Panc1 (cell line): Measurements from ENCODE around the gene INPP5A. TPM values are rescaled to one million over a fixed set of nuclear protein-coding genes. Genes with fewer than 3 reads are reported as not detected.

Source experiments
- ATAC-seq: fragments of 200-7000 bp; cut with Tn5 transposase; 2 replicates; pipeline ENCODE4 v1.9.1; 2020; ENCODE audit warnings: mild to moderate bottlenecking, moderate library complexity
- BruUV-seq: library from RNA; stranded (reverse); fragments of 400-500 nt; replicated peaks from 2 replicates; lab custom pipeline; 2021; lab: Mats Ljungman, UMichigan
- CTCF ChIA-PET: fragments of 300-600 bp; sonication (Branson Sonifier 250); formaldehyde crosslinking; loops from one replicate; lab custom pipeline; 2022; ENCODE audit warnings: antibody characterized with exemption; lab: Charles Lee
- POLR2A ChIA-PET: fragments of 300-600 bp; sonication (Branson Sonifier 250); formaldehyde crosslinking; loops from one replicate; lab custom pipeline; 2022; ENCODE audit warnings: antibody characterized with exemption; lab: Charles Lee
- DNase-seq: peaks from one replicate; pipeline ENCODE4 v3.0.0-alpha.2; 2010; ENCODE audit warnings: low read depth, low spot score
- H3K27ac ChIP-seq: 2 replicates; pipeline ENCODE4 v1.5.1; 2011; ENCODE audit warnings: mild to moderate bottlenecking, low read length, inconsistent platforms
- H3K27me3 ChIP-seq: fragments of 200-500 bp; sonication (Bioruptor generic); 2 replicates; pipeline ENCODE4 v1.6.0; 2014; ENCODE audit warnings: low read length, inconsistent platforms; ENCODE audit not compliant: control insufficient read depth, insufficient read depth
- H3K36me3 ChIP-seq: fragments of 200-500 bp; sonication (Bioruptor generic); 2 replicates; pipeline ENCODE4 v1.5.1; 2014; ENCODE audit warnings: inconsistent platforms, mild to moderate bottlenecking, low read length, moderate library complexity; ENCODE audit not compliant: control insufficient read depth, insufficient read depth
- H3K4me1 ChIP-seq: 2 replicates; pipeline ENCODE4 v1.5.1; 2011; ENCODE audit warnings: inconsistent platforms, mild to moderate bottlenecking, low read length, moderate library complexity; ENCODE audit not compliant: control insufficient read depth, insufficient read depth
- H3K4me3 ChIP-seq, 2 experiments: 2 replicates each; pipeline ENCODE4 v1.5.1; 2011 to 2012; ENCODE audit warnings: low read depth in 2 of 2, low read length in 2 of 2, mild to moderate bottlenecking in 2 of 2, inconsistent platforms in 1 of 2, moderate library complexity in 1 of 2
- H3K9me3 ChIP-seq: fragments of 200-500 bp; sonication (Bioruptor generic); 2 replicates; pipeline ENCODE4 v1.5.1; 2014; ENCODE audit warnings: low read depth, mild to moderate bottlenecking, inconsistent platforms, low read length, moderate library complexity; ENCODE audit not compliant: control insufficient read depth, insufficient read depth
- POLR2AphosphoS5 ChIP-seq: IDR thresholded peaks from 2 replicates; pipeline ENCODE4 v1.6.1; 2012; ENCODE audit warnings: mild to moderate bottlenecking, low read depth, low read length, moderate library complexity
- SIN3A ChIP-seq: IDR thresholded peaks from 2 replicates; pipeline ENCODE4 v1.6.1; 2012; ENCODE audit warnings: low read depth, mild to moderate bottlenecking, low read length, moderate library complexity, borderline replicate concordance; ENCODE audit not compliant: insufficient read depth
- TCF7L2 ChIP-seq: IDR thresholded peaks from 2 replicates; pipeline ENCODE4 v1.6.1; 2011; ENCODE audit warnings: mild to moderate bottlenecking, low read depth, low read length, inconsistent platforms
- in situ Hi-C: cut with HindIII; loops from 2 replicates; pipeline ENCODE4 v1.10.0; 2016; ENCODE audit warnings: low sequenced_read_pairs, low pct_unique_long_range_greater_than_20kb
- intact Hi-C: fragments of 100-400 bp; cut with micrococcal nuclease; formaldehyde crosslinking; loops from one replicate; pipeline ENCODE4 v1.10.0; 2022; ENCODE audit not compliant: unreplicated experiment
- total RNA-seq: library from RNA; stranded (reverse); gene quantifications from one replicate; pipeline ENCODE4 v1.2.1, GENCODE V29; 2021; ENCODE audit not compliant: unreplicated experiment
- TF ChIP-seq, protein P1 (sequence below), 2 experiments: IDR thresholded peaks; 2 replicates each; pipeline ENCODE4 v1.6.1; 2011 to 2012; ENCODE audit warnings: low read depth in 2 of 2, control low read depth in 1 of 2, low read length in 1 of 2, mild to moderate bottlenecking in 1 of 2, moderate library complexity in 1 of 2; ENCODE audit not compliant: insufficient read depth in 1 of 2
- TF ChIP-seq, protein P2 (sequence below): fragments of 450-650 bp; IDR thresholded peaks from 2 replicates; pipeline ENCODE4 v1.5.1; 2017; ENCODE audit warnings: mild to moderate bottlenecking

The INPP5A gene
- total RNA-seq, 1 experiment from 2014 or later: 60.0 TPM

DNA sequence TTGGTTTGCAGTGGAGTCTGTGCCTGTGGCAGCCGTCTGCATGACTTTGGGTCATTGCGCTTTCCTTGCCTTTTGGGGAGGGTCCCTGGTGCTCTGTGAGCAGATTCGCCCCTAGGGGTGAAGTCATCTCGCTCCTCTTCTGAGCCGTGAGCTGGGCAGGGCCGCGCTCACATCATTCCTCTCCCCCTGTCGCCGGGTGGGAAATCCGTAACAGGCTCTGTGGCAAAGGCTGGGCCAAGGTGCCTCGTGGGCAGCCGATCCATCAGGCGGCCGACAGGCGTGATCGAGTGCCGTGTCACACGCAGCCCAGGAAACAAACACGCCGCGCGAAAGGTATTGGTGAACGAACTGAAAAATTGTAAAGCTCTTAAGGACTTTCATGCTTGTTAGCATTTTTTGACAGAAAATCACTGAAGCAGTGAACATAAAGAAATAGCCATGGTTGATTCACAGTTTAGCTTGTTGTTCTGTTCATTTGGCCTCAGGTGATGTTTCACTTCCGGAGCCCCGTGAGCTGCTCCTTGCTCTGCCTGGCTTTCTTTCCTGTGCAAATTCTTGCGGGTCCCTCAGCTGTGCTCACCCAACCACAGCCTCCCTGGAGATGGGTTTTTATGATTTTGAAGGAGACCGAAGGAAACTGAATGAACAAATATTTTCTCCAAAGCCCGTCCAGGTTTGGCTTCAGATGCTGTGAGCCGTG is 126.2 kb downstream of the INPP5A start:
- TF ChIP-seq, protein P1, sequence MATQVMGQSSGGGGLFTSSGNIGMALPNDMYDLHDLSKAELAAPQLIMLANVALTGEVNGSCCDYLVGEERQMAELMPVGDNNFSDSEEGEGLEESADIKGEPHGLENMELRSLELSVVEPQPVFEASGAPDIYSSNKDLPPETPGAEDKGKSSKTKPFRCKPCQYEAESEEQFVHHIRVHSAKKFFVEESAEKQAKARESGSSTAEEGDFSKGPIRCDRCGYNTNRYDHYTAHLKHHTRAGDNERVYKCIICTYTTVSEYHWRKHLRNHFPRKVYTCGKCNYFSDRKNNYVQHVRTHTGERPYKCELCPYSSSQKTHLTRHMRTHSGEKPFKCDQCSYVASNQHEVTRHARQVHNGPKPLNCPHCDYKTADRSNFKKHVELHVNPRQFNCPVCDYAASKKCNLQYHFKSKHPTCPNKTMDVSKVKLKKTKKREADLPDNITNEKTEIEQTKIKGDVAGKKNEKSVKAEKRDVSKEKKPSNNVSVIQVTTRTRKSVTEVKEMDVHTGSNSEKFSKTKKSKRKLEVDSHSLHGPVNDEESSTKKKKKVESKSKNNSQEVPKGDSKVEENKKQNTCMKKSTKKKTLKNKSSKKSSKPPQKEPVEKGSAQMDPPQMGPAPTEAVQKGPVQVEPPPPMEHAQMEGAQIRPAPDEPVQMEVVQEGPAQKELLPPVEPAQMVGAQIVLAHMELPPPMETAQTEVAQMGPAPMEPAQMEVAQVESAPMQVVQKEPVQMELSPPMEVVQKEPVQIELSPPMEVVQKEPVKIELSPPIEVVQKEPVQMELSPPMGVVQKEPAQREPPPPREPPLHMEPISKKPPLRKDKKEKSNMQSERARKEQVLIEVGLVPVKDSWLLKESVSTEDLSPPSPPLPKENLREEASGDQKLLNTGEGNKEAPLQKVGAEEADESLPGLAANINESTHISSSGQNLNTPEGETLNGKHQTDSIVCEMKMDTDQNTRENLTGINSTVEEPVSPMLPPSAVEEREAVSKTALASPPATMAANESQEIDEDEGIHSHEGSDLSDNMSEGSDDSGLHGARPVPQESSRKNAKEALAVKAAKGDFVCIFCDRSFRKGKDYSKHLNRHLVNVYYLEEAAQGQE (IDR thresholded peaks at IDR 0.05; ENCODE audit: insufficient read depth in 1 of 2, low read depth in 2 of 2, low read length in 1 of 2): no peak
- TF ChIP-seq SIN3A (no peak), POLR2AphosphoS5 (no peak), TCF7L2 (no peak)
- TF ChIP-seq, protein P2, sequence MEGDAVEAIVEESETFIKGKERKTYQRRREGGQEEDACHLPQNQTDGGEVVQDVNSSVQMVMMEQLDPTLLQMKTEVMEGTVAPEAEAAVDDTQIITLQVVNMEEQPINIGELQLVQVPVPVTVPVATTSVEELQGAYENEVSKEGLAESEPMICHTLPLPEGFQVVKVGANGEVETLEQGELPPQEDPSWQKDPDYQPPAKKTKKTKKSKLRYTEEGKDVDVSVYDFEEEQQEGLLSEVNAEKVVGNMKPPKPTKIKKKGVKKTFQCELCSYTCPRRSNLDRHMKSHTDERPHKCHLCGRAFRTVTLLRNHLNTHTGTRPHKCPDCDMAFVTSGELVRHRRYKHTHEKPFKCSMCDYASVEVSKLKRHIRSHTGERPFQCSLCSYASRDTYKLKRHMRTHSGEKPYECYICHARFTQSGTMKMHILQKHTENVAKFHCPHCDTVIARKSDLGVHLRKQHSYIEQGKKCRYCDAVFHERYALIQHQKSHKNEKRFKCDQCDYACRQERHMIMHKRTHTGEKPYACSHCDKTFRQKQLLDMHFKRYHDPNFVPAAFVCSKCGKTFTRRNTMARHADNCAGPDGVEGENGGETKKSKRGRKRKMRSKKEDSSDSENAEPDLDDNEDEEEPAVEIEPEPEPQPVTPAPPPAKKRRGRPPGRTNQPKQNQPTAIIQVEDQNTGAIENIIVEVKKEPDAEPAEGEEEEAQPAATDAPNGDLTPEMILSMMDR: no peak
- ChIA-PET CTCF (interaction anchor here (0.6 to 1.3 kb wide), 2 partner anchors 8 to 344 kb away, joined by 3 to 4 read pairs; no protein-coding TSS in a partner anchor), POLR2A (interaction anchor here (0.5 to 0.6 kb wide), 2 partner anchors 25 to 129 kb away, joined by 3 read pairs; no protein-coding TSS in a partner anchor)
- no peak overlapping the region for H3K4me3 ChIP-seq
- DNase-seq: no peak
- H3K27ac ChIP-seq: peak overlapping the region; percentile 55
- intact Hi-C loops: loop anchor here (5.0 kb wide), 1 partner anchor 123 kb away; the partner anchor contains the start of gene NKX6-2
- no peaks in the 10 kb centered on the region for H3K36me3 ChIP-seq
- H3K9me3 ChIP-seq: no peaks in the 10 kb centered on the region
- H3K4me1 ChIP-seq: peaks cover 54% of the 10 kb centered on the region
- no peaks in the 10 kb centered on the region for H3K27me3 ChIP-seq
- in situ Hi-C loops: no loop called here
- ATAC-seq: no peak
- no TSS peak for BruUV-seq

DNA sequence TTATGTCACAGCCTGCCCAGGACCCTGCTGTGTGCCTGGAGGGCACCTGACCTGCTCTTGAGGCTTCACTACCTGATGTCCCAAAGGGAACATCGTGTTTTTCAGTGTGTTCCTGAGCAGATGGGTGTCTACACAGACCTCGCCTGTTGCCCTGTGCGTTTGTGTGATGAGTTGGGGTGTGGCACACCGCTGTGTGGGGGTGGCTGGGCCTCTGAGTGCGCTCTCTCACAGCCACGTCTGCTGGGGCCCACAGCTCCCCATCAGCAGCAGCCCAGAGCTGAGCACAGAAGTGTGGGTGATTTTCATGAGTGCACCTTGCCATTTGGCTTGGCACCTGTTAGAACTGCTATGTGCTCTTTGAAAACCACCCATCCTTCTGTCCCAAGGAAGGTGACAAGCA is 126.8 kb downstream of the INPP5A start:
- no TSS peak for BruUV-seq
- H3K9me3 ChIP-seq: no peaks in the 10 kb centered on the region
- CTCF ChIA-PET: interaction anchor here (0.6 to 1.3 kb wide), 2 partner anchors 9 to 344 kb away, joined by 3 to 4 read pairs; no protein-coding TSS in a partner anchor
- no peaks in the 10 kb centered on the region for H3K27me3 ChIP-seq
- peaks cover 58% of the 10 kb centered on the region for H3K4me1 ChIP-seq
- H3K4me3 ChIP-seq: no peak overlapping the region
- H3K36me3 ChIP-seq: no peaks in the 10 kb centered on the region
- ATAC-seq (no peak; the same call in 1 of the 2 replicates), DNase-seq (no peak)
- TF ChIP-seq, protein P2: no peak
- TF ChIP-seq TCF7L2 (no peak), POLR2AphosphoS5 (no peak), SIN3A (no peak)
- TF ChIP-seq, protein P1 (IDR thresholded peaks at IDR 0.05; ENCODE audit: insufficient read depth in 1 of 2, low read depth in 2 of 2, low read length in 1 of 2): no peak
- in situ Hi-C loops (no loop called here), intact Hi-C loops (loop anchor here (5.0 kb wide), 1 partner anchor 123 kb away; the partner anchor contains the start of gene NKX6-2)
- POLR2A ChIA-PET: interaction anchor here (0.5 kb wide), 1 partner anchor 130 kb away, joined by 3 read pairs; no protein-coding TSS in a partner anchor
- H3K27ac ChIP-seq: peak overlapping the region; percentile 55
